Esophagus squamous epithelium (tissue), 5 donors: ENCODE measurements around the gene FBXO42. TPM values are rescaled to one million over a fixed set of nuclear protein-coding genes. Genes with fewer than 3 reads are reported as not detected.
"Not testable (repeated sequence)": the region's sequence is repeated elsewhere in the genome, so short reads cannot be mapped to it uniquely, and the experiment has no call there.

Experiments used
- DNase-seq: peaks from one replicate; lab custom pipeline; 2025; lab: John Stamatoyannopoulos, UW
- H3K27ac ChIP-seq, 4 donors: fragments of 200-600 bp; sonication (generic); one replicate each; pipeline ENCODE4 v1.5.1; 2016 to 2019; ENCODE audit warnings: mild to moderate bottlenecking in 1 of 4
- H3K27me3 ChIP-seq, 4 donors: fragments of 200-600 bp; sonication (generic); 1 replicate in 3 of 4; 2 replicates in 1 of 4; pipeline versions ENCODE4 v1.5.1 to v1.6.0; 2017 to 2021; ENCODE audit warnings: antibody characterized with exemption in 1 of 4
- H3K36me3 ChIP-seq, 3 donors: fragments of 200-600 bp; sonication (generic); one replicate each; pipeline ENCODE4 v1.5.1; 2016 to 2019
- H3K4me1 ChIP-seq, 3 donors: fragments of 200-600 bp; sonication (generic); one replicate each; pipeline ENCODE4 v1.5.1; 2017 to 2019
- H3K4me3 ChIP-seq, 4 donors: fragments of 200-600 bp; sonication (generic); 1 replicate in 3 of 4; 2 replicates in 1 of 4; pipeline ENCODE4 v1.5.1; 2016 to 2019; ENCODE audit warnings: mild to moderate bottlenecking in 2 of 4, moderate library complexity in 1 of 4
- H3K9me3 ChIP-seq, 3 donors: fragments of 200-600 bp; sonication (generic); one replicate each; pipeline ENCODE4 v1.5.1; 2016 to 2019
- POLR2A ChIP-seq, 4 donors: fragments of 450-650 bp; IDR thresholded peaks; one replicate each; pipeline ENCODE4 v1.6.1; 2017; ENCODE audit warnings: antibody characterized with exemption in 4 of 4, mild to moderate bottlenecking in 4 of 4, moderate library complexity in 3 of 4
- WGBS, 2 donors: methylation state at CpG; one replicate each; pipeline ENCODE4 v1.1.5; 2018; 5-methylcytosine and 5-hydroxymethylcytosine counted together
- intact Hi-C: fragments of 100-400 bp; cut with DNase I; formaldehyde crosslinking; loops from one replicate; pipeline ENCODE4 v1.15.0; 2022
- total RNA-seq, 4 donors: library from RNA; depleted of rRNA; stranded (reverse); fragments of >200 nt; gene quantifications; one replicate each; pipeline ENCODE4 v1.1.0, GENCODE V29; 2016
- TF ChIP-seq, protein P1 (sequence below), 6 experiments: fragments of 450-650 bp in 4 of 6; fragments of 200-600 bp in 2 of 6; sonication (generic) in 2 of 6; IDR thresholded peaks; one replicate each; pipeline ENCODE4 v1.5.1; 2016 to 2019; ENCODE audit warnings: antibody characterized with exemption in 6 of 6, mild to moderate bottlenecking in 4 of 6, moderate library complexity in 4 of 6
- donor health status: DM: yes; HTN: yes; CAD: no.

FBXO42 gene
- total RNA-seq, 4 donors from 2014 or later: 15.9 to 29.0 (median 20.2) TPM

- intact Hi-C loops: loop anchor here (10.0 kb wide), 1 partner anchor 173 kb away; the partner anchor contains the start of gene FAM131C
- no peak overlapping the region for H3K4me3 ChIP-seq
Measured at GRCh38 chr1:16247441-16247840, 104.8 kb downstream of the FBXO42 start.

DNA sequence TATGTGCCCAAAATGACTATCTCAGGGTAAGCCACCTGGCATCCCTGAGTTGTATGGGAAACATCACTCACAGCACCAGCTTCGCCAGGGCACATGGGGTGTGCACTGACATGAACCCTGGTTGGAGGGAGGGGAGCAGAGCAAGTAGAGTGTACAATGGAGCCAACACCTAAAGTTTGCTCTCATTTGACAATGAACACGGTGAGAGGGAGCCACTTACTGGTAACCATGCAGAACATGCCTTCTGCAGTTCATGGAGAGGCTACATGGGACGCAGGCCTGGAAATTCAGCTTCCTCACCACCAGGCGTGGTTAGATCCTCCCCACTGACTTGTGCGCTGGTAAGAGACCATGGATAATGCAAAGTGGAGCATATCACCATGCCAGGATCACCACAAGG, 105.3 kb downstream of the FBXO42 start:
- Histone ChIP-seq H3K27me3 (no peaks in the 10 kb centered on the region), H3K4me1 (peaks cover 29 to 82% (median 59%) of the 10 kb centered on the region in 3 donors), H3K27ac (peak overlapping the region in 3 of 4 donors; percentile 86 to 91 (median 88)), H3K4me3 (no peak overlapping the region), H3K36me3 (peaks cover 5 to 38% (median 12%) of the 10 kb centered on the region in 3 donors), H3K9me3 (no peaks in the 10 kb centered on the region)
- 75 to 78% methylated on average over 5 of the region's 5 CpGs for WGBS, 2 donors
- TF ChIP-seq POLR2A (IDR thresholded peaks at IDR 0.05): no peak
- TF ChIP-seq, protein P1, sequence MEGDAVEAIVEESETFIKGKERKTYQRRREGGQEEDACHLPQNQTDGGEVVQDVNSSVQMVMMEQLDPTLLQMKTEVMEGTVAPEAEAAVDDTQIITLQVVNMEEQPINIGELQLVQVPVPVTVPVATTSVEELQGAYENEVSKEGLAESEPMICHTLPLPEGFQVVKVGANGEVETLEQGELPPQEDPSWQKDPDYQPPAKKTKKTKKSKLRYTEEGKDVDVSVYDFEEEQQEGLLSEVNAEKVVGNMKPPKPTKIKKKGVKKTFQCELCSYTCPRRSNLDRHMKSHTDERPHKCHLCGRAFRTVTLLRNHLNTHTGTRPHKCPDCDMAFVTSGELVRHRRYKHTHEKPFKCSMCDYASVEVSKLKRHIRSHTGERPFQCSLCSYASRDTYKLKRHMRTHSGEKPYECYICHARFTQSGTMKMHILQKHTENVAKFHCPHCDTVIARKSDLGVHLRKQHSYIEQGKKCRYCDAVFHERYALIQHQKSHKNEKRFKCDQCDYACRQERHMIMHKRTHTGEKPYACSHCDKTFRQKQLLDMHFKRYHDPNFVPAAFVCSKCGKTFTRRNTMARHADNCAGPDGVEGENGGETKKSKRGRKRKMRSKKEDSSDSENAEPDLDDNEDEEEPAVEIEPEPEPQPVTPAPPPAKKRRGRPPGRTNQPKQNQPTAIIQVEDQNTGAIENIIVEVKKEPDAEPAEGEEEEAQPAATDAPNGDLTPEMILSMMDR (IDR thresholded peaks at IDR 0.05): peak in 1 of 6 experiments; percentile 14
- intact Hi-C loops: loop anchor here (10.0 kb wide), 1 partner anchor 172 kb away; the partner anchor contains the start of gene FAM131C
- no peak for DNase-seq

More at GRCh38 chr1:16247441-16247840, 104.8 kb downstream of the FBXO42 start:
- H3K27ac ChIP-seq: peak overlapping the region in 3 of 4 donors; percentile 86 to 91 (median 88)
- no peaks in the 10 kb centered on the region for H3K9me3 ChIP-seq
- 76 to 95% methylated on average over 2 of the region's 2 CpGs for WGBS, 2 donors
- no peak for DNase-seq
- no peaks in the 10 kb centered on the region for H3K27me3 ChIP-seq
- H3K4me1 ChIP-seq: peaks cover 29 to 87% (median 59%) of the 10 kb centered on the region in 3 donors
- H3K36me3 ChIP-seq: peaks cover 5 to 43% (median 13%) of the 10 kb centered on the region in 3 donors
- TF ChIP-seq, protein P1 (IDR thresholded peaks at IDR 0.05): no peak
- no peak for TF ChIP-seq POLR2A (IDR thresholded peaks at IDR 0.05)

GRCh38 chr1:16246239-16246638, 106.0 kb downstream of the FBXO42 start:
- H3K27ac ChIP-seq: peak overlapping the region in 2 of 4 donors; percentile 86 to 91
- DNase-seq, H3K27me3 ChIP-seq, H3K9me3 ChIP-seq, H3K4me3 ChIP-seq: not testable (repeated sequence)
- 85 to 90% methylated on average over 1 of the region's 1 CpG for WGBS, 2 donors
- intact Hi-C loops: loop anchor here (10.0 kb wide), 1 partner anchor 171 kb away; the partner anchor contains the start of gene FAM131C
- peaks cover 5 to 31% (median 5%) of the 10 kb centered on the region in 3 donors for H3K36me3 ChIP-seq
- peaks cover 29 to 78% (median 53%) of the 10 kb centered on the region in 3 donors for H3K4me1 ChIP-seq

- Histone ChIP-seq H3K4me1 (peaks cover 29 to 78% (median 47%) of the 10 kb centered on the region in 3 donors), H3K9me3 (no peaks in the 10 kb centered on the region), H3K4me3 (no peak overlapping the region), H3K27me3 (no peaks in the 10 kb centered on the region), H3K27ac (peak overlapping the region in 3 of 4 donors; percentile 29 to 86 (median 42)), H3K36me3 (peaks cover 0 to 25% (median 5%) of the 10 kb centered on the region in 3 donors)
- WGBS, 2 donors: 82 to 87% methylated on average over 5 to 7 of the region's 9 CpGs
- DNase-seq: no peak
- no peak for TF ChIP-seq POLR2A (IDR thresholded peaks at IDR 0.05)
- TF ChIP-seq, protein P1 (IDR thresholded peaks at IDR 0.05): no peak
- intact Hi-C loops: loop anchor here (10.0 kb wide), 1 partner anchor 171 kb away; the partner anchor contains the start of gene FAM131C
Measured at GRCh38 chr1:16245476-16246196, 106.6 kb downstream of the FBXO42 start.

GRCh38 chr1:16244650-16245285, 107.5 kb downstream of the FBXO42 start:
- TF ChIP-seq POLR2A (IDR thresholded peaks at IDR 0.05): no peak
- TF ChIP-seq, protein P1 (IDR thresholded peaks at IDR 0.05): no peak
- 72 to 77% methylated on average over 6 to 7 of the region's 8 CpGs for WGBS, 2 donors
- intact Hi-C loops: loop anchor here (5.0 to 10.0 kb wide), 2 partner anchors 37 to 170 kb away; partner anchors contain the start of gene FAM131C
- no peak overlapping the region for H3K4me3 ChIP-seq
- H3K27me3 ChIP-seq: no peaks in the 10 kb centered on the region
- H3K9me3 ChIP-seq: no peaks in the 10 kb centered on the region
- H3K4me1 ChIP-seq: peaks cover 29 to 76% (median 42%) of the 10 kb centered on the region in 3 donors
- H3K36me3 ChIP-seq: peaks cover 0 to 22% (median 5%) of the 10 kb centered on the region in 3 donors
- DNase-seq: no peak
- H3K27ac ChIP-seq: peak overlapping the region in 3 of 4 donors; percentile 23 to 42 (median 29)
